Measurements from ENCODE around the gene TBC1D17.

Gene TBC1D17

DNA sequence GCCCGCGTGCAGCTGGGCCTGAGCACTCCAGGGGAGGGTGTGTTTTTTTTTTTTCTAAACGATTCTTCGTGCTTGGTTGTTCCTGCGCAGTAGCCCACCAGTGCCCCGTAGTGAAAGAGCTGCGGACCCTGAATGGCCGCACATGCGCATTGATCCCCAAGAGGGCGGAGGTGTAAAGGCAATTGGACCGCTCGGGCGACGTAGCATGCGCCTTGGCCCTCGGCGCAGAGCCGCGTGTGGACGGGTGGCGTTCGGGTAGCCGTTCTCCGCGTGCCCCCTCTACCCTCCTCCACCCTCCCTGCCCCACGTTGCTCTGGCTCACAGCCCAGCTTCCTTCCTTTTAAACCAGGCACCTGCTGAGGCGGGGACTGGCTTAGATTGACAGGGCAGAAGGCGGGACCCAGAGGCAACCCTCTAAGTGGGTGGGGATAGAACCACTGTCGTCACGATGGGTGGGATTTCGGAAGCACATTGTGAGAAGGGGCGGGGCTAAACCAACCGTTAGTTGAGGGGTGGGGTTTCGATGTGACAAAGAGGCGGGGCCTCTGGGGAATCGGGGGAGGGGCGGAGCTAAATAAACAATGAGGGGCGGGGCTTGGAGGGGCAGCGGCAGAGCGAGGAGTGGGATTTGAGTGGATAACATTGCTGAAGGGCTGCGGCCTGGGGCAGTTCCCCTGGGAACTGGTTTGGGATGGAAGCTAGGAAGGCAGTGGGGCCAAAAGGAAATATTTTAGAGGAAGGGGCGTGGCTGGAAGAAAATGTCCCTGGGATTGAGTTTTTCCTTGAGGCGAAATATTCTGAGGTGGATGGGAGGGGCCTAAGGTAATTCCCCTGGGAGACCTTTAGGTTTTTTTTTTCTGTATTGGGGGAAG, 52.3 kb downstream of the TBC1D17 start:
- Histone ChIP-seq H3K4me2 (ENCODE audit: low read length) (peak overlapping the region; percentile 85), H3K9ac (ENCODE audit: low read length) (peak overlapping the region; percentile 98), H3K27ac (ENCODE audit: low read length) (peak overlapping the region; percentile 95), H3K79me2 (ENCODE audit: low read length) (peaks cover 86% of the 10 kb centered on the region), H4K20me1 (ENCODE audit: insufficient read depth, low read length) (peaks cover 50% of the 10 kb centered on the region), H3K4me3 (ENCODE audit: low read length) (peak overlapping the region; percentile 89), H3K27me3 (ENCODE audit: low read depth, low read length) (no peaks in the 10 kb centered on the region), H3K4me1 (ENCODE audit: low read length) (peaks cover 62% of the 10 kb centered on the region), H3K36me3 (replicated peaks; ENCODE audit: low read depth, low read length) (peaks cover 68% of the 10 kb centered on the region), H3K9me3 (ENCODE audit: insufficient read depth, low read length) (0 out of 2 replicates have a peak, but pooled peaks cover 3% of the 10 kb centered on the region), H2AFZ (ENCODE audit: low read depth, low read length) (no peak overlapping the region)
- TF ChIP-seq, protein P1, sequence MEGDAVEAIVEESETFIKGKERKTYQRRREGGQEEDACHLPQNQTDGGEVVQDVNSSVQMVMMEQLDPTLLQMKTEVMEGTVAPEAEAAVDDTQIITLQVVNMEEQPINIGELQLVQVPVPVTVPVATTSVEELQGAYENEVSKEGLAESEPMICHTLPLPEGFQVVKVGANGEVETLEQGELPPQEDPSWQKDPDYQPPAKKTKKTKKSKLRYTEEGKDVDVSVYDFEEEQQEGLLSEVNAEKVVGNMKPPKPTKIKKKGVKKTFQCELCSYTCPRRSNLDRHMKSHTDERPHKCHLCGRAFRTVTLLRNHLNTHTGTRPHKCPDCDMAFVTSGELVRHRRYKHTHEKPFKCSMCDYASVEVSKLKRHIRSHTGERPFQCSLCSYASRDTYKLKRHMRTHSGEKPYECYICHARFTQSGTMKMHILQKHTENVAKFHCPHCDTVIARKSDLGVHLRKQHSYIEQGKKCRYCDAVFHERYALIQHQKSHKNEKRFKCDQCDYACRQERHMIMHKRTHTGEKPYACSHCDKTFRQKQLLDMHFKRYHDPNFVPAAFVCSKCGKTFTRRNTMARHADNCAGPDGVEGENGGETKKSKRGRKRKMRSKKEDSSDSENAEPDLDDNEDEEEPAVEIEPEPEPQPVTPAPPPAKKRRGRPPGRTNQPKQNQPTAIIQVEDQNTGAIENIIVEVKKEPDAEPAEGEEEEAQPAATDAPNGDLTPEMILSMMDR (IDR thresholded peaks at IDR 0.05; ENCODE audit: low read depth, low read length): no peak
- TF ChIP-seq EZH2phosphoT487 (IDR thresholded peaks at IDR 0.05; ENCODE audit: low read depth): no peak

DNA sequence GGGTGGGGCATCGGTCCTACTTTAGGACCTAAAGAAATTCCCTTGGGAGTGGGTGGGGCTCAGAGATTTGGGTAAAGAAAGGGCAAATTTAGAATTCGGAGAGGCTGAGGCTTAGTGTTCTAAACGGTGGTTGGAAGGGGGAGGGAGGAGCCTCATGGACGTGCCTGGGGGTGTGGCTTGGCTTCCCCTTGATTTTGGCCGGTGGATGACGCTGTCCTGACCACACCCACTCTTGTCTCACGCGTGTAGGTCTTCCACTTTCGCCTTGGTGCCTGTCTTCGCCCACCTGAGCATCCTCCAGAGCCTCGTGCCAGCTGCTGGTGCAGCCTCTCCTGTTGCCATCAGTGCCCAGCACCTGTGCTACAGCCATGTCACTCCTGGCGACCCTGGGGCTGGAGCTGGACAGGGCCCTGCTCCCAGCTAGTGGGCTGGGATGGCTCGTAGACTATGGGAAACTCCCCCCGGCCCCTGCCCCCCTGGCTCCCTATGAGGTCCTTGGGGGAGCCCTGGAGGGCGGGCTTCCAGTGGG, 53.0 kb downstream of the TBC1D17 start:
- Histone ChIP-seq H3K4me3 (ENCODE audit: low read length) (peak overlapping the region; percentile 89), H3K79me2 (ENCODE audit: low read length) (peaks cover 79% of the 10 kb centered on the region), H3K36me3 (replicated peaks; ENCODE audit: low read depth, low read length) (peaks cover 64% of the 10 kb centered on the region), H3K27ac (ENCODE audit: low read length) (peak overlapping the region; percentile 95), H3K9ac (ENCODE audit: low read length) (peak overlapping the region; percentile 98), H3K4me2 (ENCODE audit: low read length) (peak overlapping the region; percentile 85), H3K4me1 (ENCODE audit: low read length) (peaks cover 55% of the 10 kb centered on the region), H2AFZ (ENCODE audit: low read depth, low read length) (no peak overlapping the region), H3K27me3 (ENCODE audit: low read depth, low read length) (no peaks in the 10 kb centered on the region), H3K9me3 (ENCODE audit: insufficient read depth, low read length) (0 out of 2 replicates have a peak, but pooled peaks cover 3% of the 10 kb centered on the region), H4K20me1 (ENCODE audit: insufficient read depth, low read length) (peaks cover 52% of the 10 kb centered on the region)
- TF ChIP-seq EZH2phosphoT487 (IDR thresholded peaks at IDR 0.05; ENCODE audit: low read depth): no peak
- TF ChIP-seq, protein P1 (IDR thresholded peaks at IDR 0.05; ENCODE audit: low read depth, low read length): no peak

DNA sequence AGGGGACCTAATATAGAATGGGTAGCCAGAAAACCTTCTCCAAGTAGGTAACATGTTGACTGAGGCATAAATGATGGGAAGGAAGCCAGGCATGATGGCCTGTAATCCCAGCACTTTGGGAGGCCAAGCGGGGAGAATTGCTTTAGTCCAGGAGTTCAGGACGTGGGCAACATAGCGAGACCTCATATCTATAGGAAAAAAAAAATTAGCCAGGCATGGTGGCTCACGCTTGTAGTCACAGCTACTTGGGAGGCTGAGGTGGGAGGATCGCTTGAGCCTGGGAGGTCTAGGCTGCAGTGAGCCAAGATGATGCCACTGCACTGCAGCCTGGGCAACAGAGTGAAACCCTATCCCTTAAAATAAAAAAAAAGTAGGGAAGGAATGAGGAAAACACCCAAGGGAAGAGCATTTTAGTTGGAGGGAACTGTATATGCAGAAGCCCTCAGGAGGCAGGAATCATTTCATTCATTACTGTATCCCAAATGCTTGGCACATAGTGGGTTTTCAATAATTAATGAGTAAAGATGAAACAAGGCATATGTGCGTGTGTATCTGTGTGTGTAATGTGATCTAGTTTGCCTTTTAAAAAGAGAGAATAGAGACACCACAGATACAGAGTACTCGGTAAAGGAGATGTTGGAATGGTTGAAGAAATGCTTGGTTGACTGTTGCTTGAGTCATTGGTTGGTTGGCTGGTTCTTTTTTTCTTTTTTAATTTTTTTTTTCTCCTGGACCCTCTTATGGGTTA, 54.0 kb downstream of the TBC1D17 start:
- Histone ChIP-seq H3K36me3 (replicated peaks; ENCODE audit: low read depth, low read length) (peaks cover 62% of the 10 kb centered on the region), H2AFZ (ENCODE audit: low read depth, low read length) (no peak overlapping the region), H3K27ac (ENCODE audit: low read length) (peak overlapping the region; percentile 95), H3K4me1 (ENCODE audit: low read length) (peaks cover 51% of the 10 kb centered on the region), H3K4me3 (ENCODE audit: low read length) (peak overlapping the region; percentile 89), H3K9me3 (ENCODE audit: insufficient read depth, low read length) (0 out of 2 replicates have a peak, but pooled peaks cover 3% of the 10 kb centered on the region), H3K9ac (ENCODE audit: low read length) (peak overlapping the region; percentile 98), H4K20me1 (ENCODE audit: insufficient read depth, low read length) (peaks cover 57% of the 10 kb centered on the region), H3K27me3 (ENCODE audit: low read depth, low read length) (no peaks in the 10 kb centered on the region), H3K4me2 (ENCODE audit: low read length) (peak overlapping the region; percentile 85), H3K79me2 (ENCODE audit: low read length) (peaks cover 69% of the 10 kb centered on the region)
- no peak for TF ChIP-seq EZH2phosphoT487 (IDR thresholded peaks at IDR 0.05; ENCODE audit: low read depth)
- TF ChIP-seq, protein P1 (IDR thresholded peaks at IDR 0.05; ENCODE audit: low read depth, low read length): no peak
